Fibroblast of lung (primary cell): ENCODE results near the gene VPS13D. TPM values are rescaled to one million over a fixed set of nuclear protein-coding genes. Genes with fewer than 3 reads are reported as not detected.

Source experiments
- DNase-seq, 2 donors: peaks; one replicate each; pipeline versions ENCODE4 v3.0.0 to v3.0.0-alpha.2; 2010; ENCODE audit warnings: low read depth in 2 of 2
- H2AFZ ChIP-seq: 2 replicates; pipeline ENCODE4 v1.5.1; 2012; ENCODE audit warnings: low read length, control low read depth, inconsistent platforms
- H3K27ac ChIP-seq: 2 replicates; pipeline ENCODE4 v1.5.1; 2011; ENCODE audit warnings: low read length, control low read depth; ENCODE audit not compliant: insufficient read depth
- H3K27me3 ChIP-seq: 2 replicates; pipeline ENCODE4 v1.5.1; 2011; ENCODE audit warnings: mild to moderate bottlenecking, low read length; ENCODE audit not compliant: control insufficient read depth, insufficient read depth
- H3K36me3 ChIP-seq: 2 replicates; pipeline ENCODE4 v1.5.1; 2011; ENCODE audit warnings: low read length; ENCODE audit not compliant: control insufficient read depth, insufficient read depth
- H3K4me1 ChIP-seq: 2 replicates; pipeline ENCODE4 v1.5.1; 2011; ENCODE audit warnings: low read length; ENCODE audit not compliant: control insufficient read depth, insufficient read depth; ENCODE audit errors: extremely low read depth
- H3K4me2 ChIP-seq: 2 replicates; pipeline ENCODE4 v1.5.1; 2011; ENCODE audit warnings: low read length, control low read depth; ENCODE audit not compliant: insufficient read depth; ENCODE audit errors: extremely low read depth
- H3K4me3 ChIP-seq, 4 experiments: fragments of 200-600 bp in 1 of 4; sonication (generic) in 1 of 4; replicated peaks in 1 of 4; 2 replicates each; pipeline ENCODE4 v1.5.1; 2011 to 2016; ENCODE audit warnings: low read length in 4 of 4, low read depth in 3 of 4, mild to moderate bottlenecking in 3 of 4, control low read depth in 2 of 4, inconsistent platforms in 1 of 4, mixed read lengths in 1 of 4; ENCODE audit not compliant: insufficient read depth in 1 of 4; ENCODE audit errors: control extremely low read depth in 1 of 4
- H3K79me2 ChIP-seq: 2 replicates; pipeline ENCODE4 v1.5.1; 2012; ENCODE audit warnings: mild to moderate bottlenecking, low read length, inconsistent platforms; ENCODE audit not compliant: control insufficient read depth, insufficient read depth
- H3K9ac ChIP-seq: 2 replicates; pipeline ENCODE4 v1.5.1; 2011; ENCODE audit warnings: mild to moderate bottlenecking, low read length, control low read depth; ENCODE audit not compliant: insufficient read depth
- H3K9me3 ChIP-seq: 2 replicates; pipeline ENCODE4 v1.5.1; 2012; ENCODE audit warnings: low read depth, low read length; ENCODE audit not compliant: control insufficient read depth, insufficient read depth
- H4K20me1 ChIP-seq: 2 replicates; pipeline ENCODE4 v1.5.1; 2011; ENCODE audit warnings: low read length; ENCODE audit not compliant: control insufficient read depth, insufficient read depth; ENCODE audit errors: extremely low read depth
- EZH2 ChIP-seq: IDR thresholded peaks from 2 replicates; pipeline ENCODE4 v1.5.1; 2012; ENCODE audit warnings: low read length, control low read depth, mild to moderate bottlenecking; ENCODE audit errors: missing control alignments
- polyA plus RNA-seq, 2 donors: library from polyadenylated mRNA; depleted of rRNA in 1 of 2; stranded (reverse) in 1 of 2; unstranded in 1 of 2; fragments of >200 nt; gene quantifications; 2 replicates each; pipeline ENCODE4 v1.2.1, GENCODE V29; 2011 to 2012; ENCODE audit warnings: missing spikeins in 1 of 2
- total RNA-seq: library from RNA; depleted of rRNA; stranded (reverse); fragments of >200 nt; gene quantifications from 2 replicates; pipeline ENCODE4 v1.2.1, GENCODE V29; 2014
- TF ChIP-seq, protein P1 (sequence below), 2 donors: IDR thresholded peaks in 1 of 2; conservative IDR thresholded peaks in 1 of 2; 1 replicate in 1 of 2; 2 replicates in 1 of 2; pipeline ENCODE4 v1.5.1; 2011 to 2012; ENCODE audit warnings: low read length in 2 of 2, control low read depth in 1 of 2, inconsistent platforms in 1 of 2, low read depth in 1 of 2, mild to moderate bottlenecking in 1 of 2

Gene VPS13D
- total and polyA plus RNA-seq, 2 donors (not counting 1 experiment from before 2014, with no cell fraction given) = 14.6 to 40.0 TPM

DNA sequence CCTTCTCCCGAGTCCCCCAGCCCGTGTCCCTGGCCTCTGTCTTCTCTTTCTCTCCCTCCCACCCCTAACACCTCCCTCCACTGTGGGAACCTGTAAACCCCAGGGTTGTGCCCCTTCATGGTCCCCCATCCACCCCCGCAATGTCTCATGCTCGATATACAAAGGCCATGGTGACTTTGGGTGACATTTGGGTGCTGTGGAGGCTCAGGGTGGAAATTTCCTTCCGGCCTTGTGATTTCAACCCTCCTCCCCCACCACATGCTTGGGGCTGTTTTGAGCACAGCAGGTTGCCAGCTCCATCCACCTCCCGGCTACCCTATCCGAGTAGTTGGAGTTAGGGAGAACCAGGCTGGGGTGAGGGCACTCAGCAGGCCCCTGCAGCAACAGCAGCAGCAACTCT lies 25.7 kb upstream of the VPS13D start:
- H3K27me3 ChIP-seq = no peaks in the 10 kb centered on the region
- TF ChIP-seq EZH2 = no peak
- TF ChIP-seq, protein P1, sequence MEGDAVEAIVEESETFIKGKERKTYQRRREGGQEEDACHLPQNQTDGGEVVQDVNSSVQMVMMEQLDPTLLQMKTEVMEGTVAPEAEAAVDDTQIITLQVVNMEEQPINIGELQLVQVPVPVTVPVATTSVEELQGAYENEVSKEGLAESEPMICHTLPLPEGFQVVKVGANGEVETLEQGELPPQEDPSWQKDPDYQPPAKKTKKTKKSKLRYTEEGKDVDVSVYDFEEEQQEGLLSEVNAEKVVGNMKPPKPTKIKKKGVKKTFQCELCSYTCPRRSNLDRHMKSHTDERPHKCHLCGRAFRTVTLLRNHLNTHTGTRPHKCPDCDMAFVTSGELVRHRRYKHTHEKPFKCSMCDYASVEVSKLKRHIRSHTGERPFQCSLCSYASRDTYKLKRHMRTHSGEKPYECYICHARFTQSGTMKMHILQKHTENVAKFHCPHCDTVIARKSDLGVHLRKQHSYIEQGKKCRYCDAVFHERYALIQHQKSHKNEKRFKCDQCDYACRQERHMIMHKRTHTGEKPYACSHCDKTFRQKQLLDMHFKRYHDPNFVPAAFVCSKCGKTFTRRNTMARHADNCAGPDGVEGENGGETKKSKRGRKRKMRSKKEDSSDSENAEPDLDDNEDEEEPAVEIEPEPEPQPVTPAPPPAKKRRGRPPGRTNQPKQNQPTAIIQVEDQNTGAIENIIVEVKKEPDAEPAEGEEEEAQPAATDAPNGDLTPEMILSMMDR (conservative IDR thresholded peaks at IDR 0.05 in 1 of 2, IDR thresholded peaks at IDR 0.05 in 1 of 2; ENCODE audit: low read depth in 1 of 2, low read length in 2 of 2) = no peak
- no peaks in the 10 kb centered on the region for H3K4me1 ChIP-seq
- H2AFZ ChIP-seq = no peak overlapping the region
- H3K4me3 ChIP-seq = no peak overlapping the region
- H3K36me3 ChIP-seq = peaks cover 5% of the 10 kb centered on the region
- no peak overlapping the region for H3K9ac ChIP-seq
- no peak overlapping the region for H3K27ac ChIP-seq
- H3K9me3 ChIP-seq = no peaks in the 10 kb centered on the region
- H3K79me2 ChIP-seq = no peaks in the 10 kb centered on the region
- DNase-seq = no peak
- no peak overlapping the region for H3K4me2 ChIP-seq
- no peaks in the 10 kb centered on the region for H4K20me1 ChIP-seq

GRCh38 chr1:12204754-12205658 lies 24.8 kb upstream of the VPS13D start:
- H3K4me3 ChIP-seq = no peak overlapping the region
- H3K4me1 ChIP-seq = no peaks in the 10 kb centered on the region
- DNase-seq = no peak
- H3K27ac ChIP-seq = no peak overlapping the region
- H3K9me3 ChIP-seq = no peaks in the 10 kb centered on the region
- no peaks in the 10 kb centered on the region for H3K79me2 ChIP-seq
- H3K27me3 ChIP-seq = no peaks in the 10 kb centered on the region
- H4K20me1 ChIP-seq = no peaks in the 10 kb centered on the region
- TF ChIP-seq EZH2 = no peak
- TF ChIP-seq, protein P1 (conservative IDR thresholded peaks at IDR 0.05 in 1 of 2, IDR thresholded peaks at IDR 0.05 in 1 of 2; ENCODE audit: low read depth in 1 of 2, low read length in 2 of 2) = no peak
- H3K4me2 ChIP-seq = no peak overlapping the region
- H2AFZ ChIP-seq = no peak overlapping the region
- H3K9ac ChIP-seq = no peak overlapping the region
- H3K36me3 ChIP-seq = peaks cover 5% of the 10 kb centered on the region

DNA sequence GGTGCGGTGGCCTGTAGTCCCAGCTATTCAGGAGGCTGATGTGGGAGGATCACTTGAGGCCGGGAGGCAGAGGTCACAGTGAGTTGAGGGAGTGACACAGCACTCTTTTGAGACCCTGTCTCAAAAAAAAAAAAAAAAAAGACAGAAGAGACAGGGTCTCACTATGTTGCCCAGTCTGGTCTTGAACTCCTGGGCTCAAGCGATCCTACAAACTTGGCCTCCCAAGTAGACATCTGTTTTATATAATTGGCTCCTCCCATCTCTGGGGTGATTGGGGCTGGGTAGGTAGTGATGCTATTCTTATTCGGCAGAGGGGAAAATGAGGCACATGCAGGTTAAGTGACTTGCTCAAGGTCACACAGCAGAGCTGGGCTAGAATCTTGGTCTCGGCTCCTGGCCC lies 23.6 kb upstream of the VPS13D start:
- no peaks in the 10 kb centered on the region for H3K4me1 ChIP-seq
- no peak overlapping the region for H3K4me2 ChIP-seq
- no peak overlapping the region for H3K9ac ChIP-seq
- no peak overlapping the region for H3K27ac ChIP-seq
- H3K27me3 ChIP-seq = no peaks in the 10 kb centered on the region
- H3K79me2 ChIP-seq = no peaks in the 10 kb centered on the region
- peaks cover 5% of the 10 kb centered on the region for H3K36me3 ChIP-seq
- no peak for TF ChIP-seq EZH2
- TF ChIP-seq, protein P1 (conservative IDR thresholded peaks at IDR 0.05 in 1 of 2, IDR thresholded peaks at IDR 0.05 in 1 of 2; ENCODE audit: low read depth in 1 of 2, low read length in 2 of 2) = no peak
- DNase-seq = no peak
- H3K9me3 ChIP-seq = no peaks in the 10 kb centered on the region
- H4K20me1 ChIP-seq = no peaks in the 10 kb centered on the region
- H3K4me3 ChIP-seq = no peak overlapping the region
- H2AFZ ChIP-seq = no peak overlapping the region
